PFSK-1 (cell line): Measurements from ENCODE around the gene ZNF598.

Experiments used
- POLR2AphosphoS5 ChIP-seq: IDR thresholded peaks from 2 replicates; pipeline ENCODE4 v1.6.1; 2012; ENCODE audit warnings: low read depth, mild to moderate bottlenecking, control low read depth, low read length, moderate library complexity
- TAF1 ChIP-seq: IDR thresholded peaks from 2 replicates; pipeline ENCODE4 v1.6.1; 2012; ENCODE audit warnings: low read length, control low read depth, borderline replicate concordance; ENCODE audit not compliant: insufficient read depth
- TF ChIP-seq, protein P1 (sequence below), 2 experiments: IDR thresholded peaks; 2 replicates each; pipeline versions ENCODE4 v1.6.1 to v1.8.0; 2011 to 2012; ENCODE audit warnings: low read depth in 2 of 2, low read length in 2 of 2, control low read depth in 1 of 2, inconsistent platforms in 1 of 2, mild to moderate bottlenecking in 1 of 2, moderate library complexity in 1 of 2; ENCODE audit not compliant: insufficient read depth in 1 of 2

DNA sequence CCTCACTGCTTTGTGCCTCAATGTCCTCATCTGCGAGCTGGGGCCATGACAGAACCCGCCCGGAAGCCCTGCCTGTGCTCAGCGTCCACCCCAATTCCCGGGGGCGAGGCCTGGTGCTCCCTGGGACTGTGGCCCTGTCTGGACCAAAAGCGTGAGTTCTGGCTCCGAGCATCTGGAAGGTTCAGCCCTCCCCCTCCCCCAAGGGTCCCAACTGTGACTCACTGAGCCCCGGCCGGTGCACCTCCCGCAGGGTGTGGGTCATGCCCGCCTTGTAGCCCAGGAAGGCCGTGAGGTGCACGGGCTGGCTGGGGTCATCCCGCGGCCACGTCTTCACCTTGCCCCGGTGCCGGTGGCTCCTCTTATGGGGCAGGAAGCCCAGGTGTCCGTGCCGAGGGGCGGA, 55.9 kb downstream of the ZNF598 start:
- TF ChIP-seq, protein P1, sequence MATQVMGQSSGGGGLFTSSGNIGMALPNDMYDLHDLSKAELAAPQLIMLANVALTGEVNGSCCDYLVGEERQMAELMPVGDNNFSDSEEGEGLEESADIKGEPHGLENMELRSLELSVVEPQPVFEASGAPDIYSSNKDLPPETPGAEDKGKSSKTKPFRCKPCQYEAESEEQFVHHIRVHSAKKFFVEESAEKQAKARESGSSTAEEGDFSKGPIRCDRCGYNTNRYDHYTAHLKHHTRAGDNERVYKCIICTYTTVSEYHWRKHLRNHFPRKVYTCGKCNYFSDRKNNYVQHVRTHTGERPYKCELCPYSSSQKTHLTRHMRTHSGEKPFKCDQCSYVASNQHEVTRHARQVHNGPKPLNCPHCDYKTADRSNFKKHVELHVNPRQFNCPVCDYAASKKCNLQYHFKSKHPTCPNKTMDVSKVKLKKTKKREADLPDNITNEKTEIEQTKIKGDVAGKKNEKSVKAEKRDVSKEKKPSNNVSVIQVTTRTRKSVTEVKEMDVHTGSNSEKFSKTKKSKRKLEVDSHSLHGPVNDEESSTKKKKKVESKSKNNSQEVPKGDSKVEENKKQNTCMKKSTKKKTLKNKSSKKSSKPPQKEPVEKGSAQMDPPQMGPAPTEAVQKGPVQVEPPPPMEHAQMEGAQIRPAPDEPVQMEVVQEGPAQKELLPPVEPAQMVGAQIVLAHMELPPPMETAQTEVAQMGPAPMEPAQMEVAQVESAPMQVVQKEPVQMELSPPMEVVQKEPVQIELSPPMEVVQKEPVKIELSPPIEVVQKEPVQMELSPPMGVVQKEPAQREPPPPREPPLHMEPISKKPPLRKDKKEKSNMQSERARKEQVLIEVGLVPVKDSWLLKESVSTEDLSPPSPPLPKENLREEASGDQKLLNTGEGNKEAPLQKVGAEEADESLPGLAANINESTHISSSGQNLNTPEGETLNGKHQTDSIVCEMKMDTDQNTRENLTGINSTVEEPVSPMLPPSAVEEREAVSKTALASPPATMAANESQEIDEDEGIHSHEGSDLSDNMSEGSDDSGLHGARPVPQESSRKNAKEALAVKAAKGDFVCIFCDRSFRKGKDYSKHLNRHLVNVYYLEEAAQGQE (IDR thresholded peaks at IDR 0.05; ENCODE audit: insufficient read depth in 1 of 2, low read depth in 2 of 2, low read length in 2 of 2), result no peak
- TF ChIP-seq POLR2AphosphoS5 (no peak), TAF1 (no peak)
